GM12878 (cell line): ENCODE data around the gene DNPEP.

Experiments
- CTCF ChIP-seq, 3 experiments: IDR thresholded peaks in 2 of 3; conservative IDR thresholded peaks in 1 of 3; 2 replicates each; pipeline ENCODE4 v1.5.1; 2011; ENCODE audit warnings: low read depth in 3 of 3, low read length in 3 of 3, mild to moderate bottlenecking in 3 of 3, control low read depth in 2 of 3, moderate library complexity in 2 of 3, inconsistent platforms in 1 of 3, mixed read lengths in 1 of 3; ENCODE audit not compliant: control insufficient read depth in 2 of 3, insufficient read depth in 1 of 3; ENCODE audit errors: extremely low read depth in 1 of 3
- JUNB ChIP-seq: IDR thresholded peaks from 2 replicates; pipeline ENCODE4 v1.6.1; 2016; ENCODE audit warnings: antibody characterized with exemption, mild to moderate bottlenecking
- NFIC ChIP-seq: IDR thresholded peaks from 2 replicates; pipeline ENCODE4 v1.6.1; 2012; ENCODE audit warnings: low read depth, mild to moderate bottlenecking, inconsistent platforms, low read length, moderate library complexity
- ZNF622 ChIP-seq: fragments of 450-650 bp; IDR thresholded peaks from 2 replicates; pipeline ENCODE4 v1.6.1; 2017; ENCODE audit warnings: mild to moderate bottlenecking, inconsistent platforms

- TF ChIP-seq CTCF (IDR thresholded peaks at IDR 0.05 in 2 of 3, conservative IDR thresholded peaks at IDR 0.05 in 1 of 3; ENCODE audit: control insufficient read depth in 2 of 3, extremely low read depth in 1 of 3, insufficient read depth in 1 of 3, low read depth in 3 of 3, low read length in 3 of 3), result no peak
- TF ChIP-seq JUNB, result no peak
- TF ChIP-seq NFIC, result no peak
- no peak for TF ChIP-seq ZNF622
These were observed 48.8 kb upstream of the DNPEP start for GRCh38 chr2:219436491-219436890.
